NCI-H69 (cell line): ENCODE results near the gene GRIA3.
A peak's percentile ranks its signal among the peaks of the same experiment; 100 is the strongest.

Experiments
- DNase-seq: peaks from one replicate; lab custom pipeline; 2025; lab: John Stamatoyannopoulos, UW

Gene GRIA3

DNA sequence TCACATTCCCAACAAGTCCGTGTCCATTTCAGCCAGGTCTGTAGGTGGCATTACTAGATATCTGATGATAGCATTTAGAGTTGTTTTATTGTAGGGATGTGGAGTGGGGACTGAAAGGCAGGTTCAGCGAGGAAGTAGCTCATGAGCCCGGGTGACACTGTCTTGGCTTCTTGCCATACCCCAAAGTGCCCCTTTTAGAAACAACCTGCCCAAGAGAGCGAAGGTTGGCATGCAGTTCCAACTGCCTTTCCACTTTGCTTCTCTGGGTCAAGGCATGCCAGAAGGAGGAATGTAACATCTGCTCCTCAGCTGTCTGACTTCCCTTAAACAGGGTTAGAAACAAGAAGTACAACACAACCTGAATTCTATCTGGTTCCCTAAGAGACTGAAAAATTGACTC lies 9.0 kb downstream of the GRIA3 start:
- no peak for DNase-seq

DNA sequence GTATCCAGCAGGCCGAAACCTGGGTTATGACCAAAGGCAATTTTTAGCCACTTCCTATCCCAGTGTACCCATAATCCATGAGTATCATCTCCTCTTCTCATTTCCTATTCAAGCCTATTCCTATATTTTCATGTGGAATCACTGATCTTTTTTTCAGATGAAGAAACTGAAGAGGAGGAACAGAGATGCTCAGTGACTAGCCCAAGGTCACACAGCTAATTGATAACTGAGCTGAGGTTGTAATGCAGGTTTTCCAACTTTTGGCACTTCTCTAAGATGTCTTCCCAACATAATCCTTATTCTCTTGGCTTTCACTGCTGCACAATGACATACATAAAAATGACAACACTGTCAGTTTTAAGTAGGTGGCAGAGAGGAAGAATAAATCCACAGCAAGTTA lies 15.3 kb downstream of the GRIA3 start:
- no peak for DNase-seq

DNA sequence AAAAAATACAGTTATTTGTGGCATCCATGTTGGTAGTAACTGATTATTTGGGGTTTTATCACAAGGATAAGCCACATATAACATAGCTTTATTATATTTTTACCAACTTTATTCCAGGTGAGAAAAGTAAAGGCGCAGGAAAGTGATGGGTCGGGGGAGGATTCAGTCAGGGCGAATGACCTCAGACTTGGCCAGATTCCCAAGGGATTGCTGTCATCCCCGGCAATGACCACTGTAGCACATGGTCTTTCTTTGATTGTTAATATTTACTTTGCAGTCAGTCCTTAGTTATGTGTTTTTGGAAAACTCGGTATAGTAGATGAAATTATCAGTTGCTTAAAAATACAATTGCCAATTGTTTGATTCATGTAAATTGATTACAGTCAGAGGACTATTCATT lies 17.6 kb downstream of the GRIA3 start:
- DNase-seq = peak; percentile 21

DNA sequence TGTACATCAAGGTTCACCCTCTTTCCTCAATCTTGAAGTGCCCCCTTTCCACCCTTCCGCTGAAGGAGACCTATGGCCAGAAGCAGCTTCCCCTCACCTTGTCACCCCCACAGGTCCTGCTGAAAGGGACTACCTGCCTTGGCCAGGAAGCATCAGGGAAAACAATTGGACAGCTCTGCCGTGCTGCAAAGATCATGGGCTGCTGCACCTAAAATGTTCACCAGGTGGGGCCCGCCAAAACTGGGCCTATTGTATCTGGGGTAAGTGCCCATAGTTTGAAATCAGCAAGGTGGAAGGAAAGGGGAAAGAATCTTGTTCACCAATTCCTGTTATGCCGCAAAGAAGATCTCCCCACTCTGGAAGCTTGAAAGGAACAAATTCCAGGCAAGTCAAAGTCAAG lies 18.4 kb downstream of the GRIA3 start:
- DNase-seq = no peak

DNA sequence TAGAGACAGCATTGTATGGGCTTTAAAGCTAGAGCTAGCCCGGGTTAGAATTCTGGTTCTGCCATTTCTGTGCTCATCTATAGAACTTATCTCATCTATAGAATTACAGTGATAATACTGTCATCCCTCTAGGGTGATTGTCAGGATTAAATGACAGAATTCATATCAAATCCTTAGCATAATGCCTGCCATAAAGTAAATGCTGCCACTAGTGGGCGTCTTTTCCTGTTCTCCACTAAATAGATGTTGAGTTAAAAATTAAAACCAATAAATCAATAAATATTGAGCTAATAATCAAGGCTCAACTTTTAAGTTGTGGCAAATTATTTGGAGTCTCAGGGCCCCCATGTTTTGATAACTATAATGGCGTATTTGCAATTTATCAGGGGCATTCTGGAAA lies 19.7 kb downstream of the GRIA3 start:
- DNase-seq = no peak

DNA sequence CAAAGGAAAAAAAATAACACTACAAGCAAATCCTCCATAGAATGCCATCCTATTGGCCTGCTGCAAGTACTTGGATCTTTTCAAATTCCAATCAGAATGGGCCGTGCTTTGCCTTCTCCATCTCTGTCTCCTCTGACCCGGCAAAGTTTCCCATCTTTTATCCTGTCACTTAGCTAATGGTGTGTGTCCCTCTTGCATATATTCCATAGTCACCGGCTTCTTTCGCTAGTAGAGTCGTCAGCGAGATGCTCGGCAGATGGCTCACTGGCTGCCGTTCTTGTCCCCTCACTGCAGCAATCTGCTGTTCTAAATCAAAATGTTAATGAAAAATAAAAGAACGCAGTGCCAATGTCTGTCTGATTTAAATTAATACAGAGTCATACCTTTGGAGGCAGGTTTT lies 22.1 kb downstream of the GRIA3 start:
- DNase-seq = no peak

DNA sequence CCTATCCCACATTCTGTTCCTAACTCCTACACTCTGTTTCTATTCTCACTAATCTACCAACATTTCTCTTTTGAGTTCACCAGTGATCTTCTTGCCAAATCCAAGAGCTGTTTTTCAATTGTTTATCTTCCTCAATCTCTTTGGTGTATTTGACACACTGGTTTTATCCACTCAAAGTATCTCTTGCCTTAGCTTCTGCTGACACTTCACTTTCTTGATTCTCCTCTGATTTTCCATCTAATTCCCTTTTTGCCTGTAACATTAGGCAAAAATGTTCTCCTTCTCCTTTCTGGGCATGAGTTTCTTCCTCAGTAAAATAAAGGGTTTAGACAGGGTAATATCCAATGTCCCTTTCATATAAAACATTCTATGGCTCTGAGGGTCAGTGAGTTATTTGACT lies 26.2 kb downstream of the GRIA3 start:
- no peak for DNase-seq

DNA sequence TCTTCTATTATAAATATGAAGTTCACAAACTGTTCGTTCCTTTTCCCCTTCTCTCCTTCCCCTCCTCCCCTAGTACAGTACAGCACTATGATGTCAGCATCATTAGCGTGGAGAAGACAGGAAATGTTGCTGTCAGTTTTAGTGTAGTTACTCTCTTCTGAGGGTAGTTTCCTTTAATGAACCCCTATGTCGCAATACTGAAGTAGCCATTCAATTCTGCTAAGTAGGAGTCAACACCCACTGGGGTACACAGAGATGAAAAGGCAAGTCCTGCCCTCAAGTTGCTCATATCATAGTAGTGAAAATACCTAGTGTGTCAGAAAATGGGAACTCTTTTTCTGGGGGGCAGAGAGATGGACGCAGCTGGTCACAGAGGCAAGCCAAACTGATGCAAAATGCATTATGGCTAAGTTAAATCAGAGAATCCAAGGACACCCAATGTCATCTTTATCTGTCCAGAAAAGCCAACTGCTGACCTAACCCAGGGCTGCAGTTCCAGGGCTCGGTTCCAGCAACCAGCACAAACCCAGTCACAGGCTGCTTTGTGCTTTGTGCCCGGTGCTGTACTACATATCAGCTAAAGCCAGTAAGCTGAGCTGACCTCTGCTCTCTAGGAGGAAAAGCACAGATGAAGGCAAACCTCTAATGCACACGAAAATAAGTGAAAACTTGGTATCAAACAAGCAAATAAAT lies 31.5 kb downstream of the GRIA3 start:
- DNase-seq = peak; percentile 7

DNA sequence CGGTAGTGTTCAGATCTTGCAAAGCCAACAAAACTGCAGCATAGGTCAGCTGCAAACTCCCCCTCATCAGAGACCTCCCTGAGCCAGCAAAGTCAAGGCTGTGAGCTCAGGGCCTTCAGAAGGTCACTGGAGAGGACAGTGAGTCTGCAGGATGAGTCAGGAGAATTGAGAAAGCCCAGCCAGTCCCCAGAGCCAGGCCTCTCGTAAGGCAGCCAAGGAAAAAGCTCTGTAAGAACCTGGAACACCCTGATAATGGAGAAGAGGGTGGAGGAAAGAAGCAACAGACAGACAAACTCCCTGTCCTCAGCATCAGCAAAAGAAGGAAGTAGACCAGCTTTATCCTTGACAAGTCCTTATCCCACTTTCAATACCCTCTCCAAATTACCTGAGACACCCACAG lies 33.0 kb downstream of the GRIA3 start:
- DNase-seq = no peak

DNA sequence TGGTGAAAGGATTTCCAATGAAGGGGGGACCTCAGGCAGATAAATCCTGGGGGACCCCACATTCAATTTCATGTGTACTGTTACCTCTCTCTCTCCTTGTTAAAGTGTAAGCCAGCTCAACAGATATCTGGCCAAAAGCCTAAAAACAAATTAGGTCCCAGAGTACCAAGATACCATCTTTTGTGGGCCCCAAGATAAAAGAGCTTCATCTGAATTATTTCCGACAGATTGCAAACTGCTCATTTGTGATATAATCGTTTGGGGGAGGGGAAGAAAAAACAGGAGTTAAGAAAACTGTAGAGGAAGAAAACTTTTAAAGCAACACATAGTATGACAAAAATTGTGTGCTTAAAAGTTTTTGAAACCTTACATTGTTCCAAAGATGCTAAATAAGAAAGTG lies 33.6 kb downstream of the GRIA3 start:
- no peak for DNase-seq

DNA sequence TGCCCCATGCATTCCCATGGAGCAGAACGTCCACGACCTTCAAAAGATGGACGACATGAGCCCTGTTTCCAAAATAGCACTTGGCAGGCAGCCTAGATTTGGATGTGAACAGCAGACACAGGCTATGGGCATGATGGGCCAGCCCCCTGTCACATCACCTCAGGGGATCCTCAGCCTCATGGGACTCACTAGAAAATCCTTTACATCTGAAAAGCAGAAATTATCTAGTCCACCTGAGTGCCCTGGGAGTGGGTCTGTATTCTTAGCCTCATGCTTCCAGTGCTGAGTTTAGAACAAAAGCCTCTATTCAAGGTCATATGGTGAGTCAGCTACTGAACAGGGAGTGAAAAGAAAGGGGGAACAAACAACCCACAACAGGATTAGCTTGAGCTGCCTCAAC lies 35.8 kb downstream of the GRIA3 start:
- peak; percentile 47 for DNase-seq

DNA sequence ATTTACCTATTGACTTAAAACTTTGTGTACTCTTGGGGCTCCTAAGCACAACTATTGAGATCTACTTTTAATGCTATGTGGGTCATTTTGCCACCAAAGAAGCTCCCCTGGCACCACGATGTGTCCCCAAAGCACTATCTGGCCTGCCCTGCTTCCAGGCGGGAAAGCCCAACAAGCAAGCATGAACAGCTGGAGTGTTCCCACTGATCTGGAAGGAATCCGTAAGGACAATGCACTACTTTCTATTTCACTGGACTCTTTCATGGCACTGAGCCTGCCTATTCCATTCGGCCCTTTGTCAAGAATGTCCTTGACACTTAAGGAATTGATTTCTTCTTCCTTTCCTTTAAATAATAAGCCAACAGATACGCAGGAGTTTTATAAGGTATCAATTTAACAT lies 38.8 kb downstream of the GRIA3 start:
- no peak for DNase-seq

DNA sequence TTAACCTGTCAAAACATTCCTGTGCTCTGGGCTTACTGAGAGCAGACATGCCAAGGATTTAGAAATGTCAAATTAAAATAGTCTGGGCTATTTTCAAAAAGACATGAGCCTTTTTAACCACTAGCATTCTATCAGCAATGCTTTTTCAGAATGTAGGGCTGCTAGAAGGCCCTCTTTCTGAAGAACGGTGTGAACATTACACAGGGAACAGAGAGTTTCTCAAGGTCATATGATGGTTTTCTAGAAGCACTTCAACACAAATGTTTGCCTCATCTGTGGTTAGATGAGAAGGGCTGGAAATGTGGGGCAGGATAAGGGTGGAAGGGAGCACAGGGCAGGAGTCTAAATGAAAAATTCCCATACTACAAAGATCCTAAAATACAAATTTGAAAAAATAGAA lies 39.3 kb downstream of the GRIA3 start:
- no peak for DNase-seq

DNA sequence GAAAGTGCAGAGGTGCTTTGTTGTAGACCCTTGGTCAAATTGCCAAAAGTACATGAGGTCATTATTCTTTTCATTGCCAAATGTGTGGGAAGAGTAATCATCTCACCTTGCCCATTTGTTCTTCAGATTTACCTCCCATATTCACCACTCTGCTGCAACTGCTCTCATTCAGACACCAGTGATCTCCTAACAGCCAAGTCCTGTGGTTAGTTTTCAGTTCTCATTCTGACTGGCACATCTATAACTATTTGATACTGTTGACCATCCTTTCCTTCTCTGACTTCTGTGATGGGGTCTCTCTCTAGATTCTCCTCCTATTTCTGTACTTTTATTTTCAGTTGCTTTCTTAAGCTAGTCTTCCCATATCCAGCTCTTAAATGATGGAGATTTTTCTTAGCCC lies 39.8 kb downstream of the GRIA3 start:
- no peak for DNase-seq

DNA sequence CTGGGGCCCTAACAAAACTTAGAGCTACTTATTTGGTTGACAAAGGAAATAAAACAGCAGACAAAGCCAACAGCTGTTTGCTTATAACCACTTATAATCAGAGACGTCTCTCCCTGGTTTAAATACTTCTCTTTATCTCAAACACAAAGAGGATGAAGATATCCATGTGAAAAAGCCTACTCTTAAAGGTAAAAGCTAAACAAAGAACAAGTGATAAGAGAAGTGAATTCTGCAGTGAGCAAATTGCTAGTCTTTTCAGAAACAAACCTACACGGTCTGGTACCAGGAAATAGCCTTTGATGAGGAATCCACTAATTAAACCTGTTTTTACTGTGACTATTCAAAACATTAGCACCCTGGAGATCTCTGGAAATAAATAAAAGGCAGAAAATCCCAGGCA lies 46.7 kb downstream of the GRIA3 start:
- peak; percentile 45 for DNase-seq

DNA sequence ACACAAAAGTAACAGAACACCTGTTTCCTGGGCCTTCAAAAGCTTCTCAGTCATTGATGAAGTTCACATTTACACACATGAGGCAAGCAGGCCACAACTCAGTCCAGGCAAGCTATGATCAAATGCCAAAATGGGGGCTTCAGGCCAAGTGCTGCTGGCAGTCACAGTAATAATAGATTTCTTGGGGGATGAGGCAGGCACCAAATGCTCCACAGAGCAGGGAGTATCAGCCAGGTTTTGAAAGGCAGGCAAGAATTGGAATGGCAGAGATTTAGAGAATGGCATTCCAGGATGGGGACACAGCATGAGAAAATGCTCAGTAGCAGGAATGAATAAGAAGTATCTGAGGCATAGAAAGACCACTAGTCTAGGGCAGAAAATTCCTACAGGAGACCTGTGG lies 52.8 kb downstream of the GRIA3 start:
- no peak for DNase-seq

DNA sequence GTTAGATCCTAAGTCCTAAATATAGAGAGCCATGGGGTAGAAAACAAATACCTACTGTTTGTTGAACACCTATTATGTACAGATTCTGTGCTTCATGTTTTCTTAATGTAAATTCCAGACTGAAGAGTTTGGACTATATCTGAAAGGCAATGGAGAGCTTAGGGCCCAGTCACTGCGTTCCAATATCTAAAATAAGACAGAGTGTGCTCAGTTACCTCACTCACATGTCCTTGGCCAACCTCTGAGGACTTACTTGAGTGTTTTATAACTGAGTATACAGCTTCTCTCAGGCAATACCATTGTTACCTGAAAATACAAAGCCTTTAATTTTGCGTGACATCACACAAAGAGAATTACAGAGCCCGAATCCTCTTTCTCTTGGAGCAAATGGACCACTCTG lies 53.2 kb downstream of the GRIA3 start:
- DNase-seq = no peak

DNA sequence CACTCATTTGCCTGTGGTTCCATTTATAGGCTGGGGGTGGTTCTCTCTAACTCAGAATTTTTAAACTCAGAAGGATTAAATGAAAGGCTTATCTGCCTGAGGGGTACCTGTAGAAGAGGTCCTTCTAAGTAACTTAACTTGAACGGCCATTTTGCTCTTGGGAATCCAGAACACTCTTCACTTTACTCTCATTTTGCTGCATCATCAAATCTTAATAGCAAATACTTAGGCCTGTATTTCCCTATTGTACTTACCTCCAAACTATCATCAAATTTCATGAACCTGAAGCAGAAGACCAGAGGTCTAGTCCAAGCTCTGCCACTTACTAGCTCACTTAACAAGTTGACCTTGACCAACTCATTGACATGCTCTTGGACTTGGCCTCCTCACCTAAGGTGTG lies 70.4 kb downstream of the GRIA3 start:
- DNase-seq = no peak

DNA sequence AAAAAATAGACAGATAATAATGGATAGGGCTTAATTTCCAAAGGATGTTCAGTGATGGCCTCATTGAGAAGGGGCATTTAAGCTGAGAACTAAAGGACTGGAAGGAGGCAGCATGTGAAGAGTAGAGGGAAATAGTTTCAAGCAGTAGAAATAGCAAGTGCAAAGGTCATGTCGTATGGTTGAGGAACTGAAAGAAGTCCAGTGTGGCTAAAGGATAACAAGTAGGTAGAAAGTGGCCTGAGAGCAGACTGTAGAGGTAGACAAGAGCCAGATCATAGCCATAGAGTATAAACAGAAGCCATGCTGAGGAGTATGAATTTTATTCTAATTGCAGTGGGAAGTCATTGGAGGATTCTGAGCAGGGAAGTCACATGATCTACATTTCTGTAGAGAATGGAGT lies 72.3 kb downstream of the GRIA3 start:
- no peak for DNase-seq

DNA sequence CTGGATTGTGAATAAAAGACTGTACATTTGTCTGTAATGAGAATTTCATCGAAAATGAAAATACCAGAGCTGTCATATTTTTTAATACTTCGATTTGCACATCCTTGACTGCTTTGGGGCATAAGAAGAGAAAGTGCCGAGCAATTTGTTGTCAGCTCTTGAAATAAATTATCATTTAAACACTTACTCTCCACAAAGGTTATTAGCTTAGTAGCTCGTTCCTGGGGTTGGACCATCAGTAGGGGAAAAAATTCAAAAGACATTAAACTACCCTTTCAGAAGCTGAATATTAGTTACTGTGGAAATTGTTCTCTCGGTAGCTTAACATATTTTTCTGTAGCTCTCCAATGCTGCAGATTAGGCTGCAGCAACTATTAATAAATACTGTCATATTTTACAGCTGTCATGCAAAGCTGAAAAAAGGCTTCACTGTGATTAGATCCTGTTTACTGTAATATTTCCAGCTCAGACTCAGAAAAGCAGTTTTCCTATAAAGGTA lies 76.9 kb downstream of the GRIA3 start:
- no peak for DNase-seq

DNA sequence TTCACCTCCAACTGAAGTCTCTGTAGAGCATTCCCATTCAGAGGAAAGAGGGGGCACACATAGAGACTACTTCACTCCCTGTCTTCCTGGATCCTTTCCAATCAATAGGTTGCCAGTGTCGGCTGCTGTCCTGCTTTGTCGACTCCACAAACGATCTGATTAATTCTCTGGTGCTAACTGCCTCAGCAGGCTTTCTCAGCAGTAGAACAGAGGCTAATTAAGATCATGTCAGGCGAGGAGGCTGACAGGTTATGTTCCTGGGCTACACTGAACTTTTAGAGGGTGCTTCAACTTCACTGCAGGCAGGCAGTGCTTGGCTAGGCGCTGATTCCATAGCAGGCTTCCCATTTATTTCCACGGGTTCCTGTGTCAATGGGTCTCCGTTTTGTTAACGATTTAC lies 79.2 kb downstream of the GRIA3 start:
- peak; percentile 88 for DNase-seq

DNA sequence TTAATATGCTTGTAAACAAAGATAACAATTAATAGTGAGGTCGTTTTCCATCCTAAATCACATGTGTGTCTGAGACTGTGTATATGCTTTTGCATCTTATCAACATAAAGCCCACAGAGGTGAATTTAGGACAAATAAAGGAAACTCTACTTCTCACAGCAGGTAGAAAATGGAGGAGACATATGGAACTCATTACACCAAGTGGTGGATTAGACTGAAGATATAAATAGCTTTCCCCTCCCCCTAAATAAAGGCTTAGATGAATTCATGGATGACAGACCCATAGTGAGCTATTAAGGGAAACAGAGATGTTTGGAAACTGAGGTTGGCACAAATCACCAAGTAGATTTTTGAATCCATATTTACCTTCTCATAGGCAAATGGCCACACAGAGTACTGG lies 79.7 kb downstream of the GRIA3 start:
- peak; percentile 90 for DNase-seq

DNA sequence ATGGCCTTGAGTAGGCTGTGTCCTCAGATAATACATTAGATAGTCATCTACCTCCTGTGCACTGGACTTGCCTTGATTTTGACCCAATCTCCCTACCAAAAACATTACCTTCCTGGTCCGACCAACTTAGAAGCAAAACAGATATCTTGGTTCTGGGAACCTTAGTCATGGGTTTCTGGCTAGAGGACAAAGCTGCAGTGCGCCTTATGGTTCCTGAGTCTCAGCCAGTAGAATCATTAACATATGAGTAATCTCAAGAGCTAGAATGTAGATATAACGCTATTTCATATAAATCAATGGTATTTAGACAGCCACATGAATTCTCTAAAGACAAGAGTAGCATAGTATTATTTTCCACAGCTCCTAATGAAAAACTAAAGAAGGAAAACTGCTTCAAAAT lies 83.1 kb downstream of the GRIA3 start:
- DNase-seq = no peak

DNA sequence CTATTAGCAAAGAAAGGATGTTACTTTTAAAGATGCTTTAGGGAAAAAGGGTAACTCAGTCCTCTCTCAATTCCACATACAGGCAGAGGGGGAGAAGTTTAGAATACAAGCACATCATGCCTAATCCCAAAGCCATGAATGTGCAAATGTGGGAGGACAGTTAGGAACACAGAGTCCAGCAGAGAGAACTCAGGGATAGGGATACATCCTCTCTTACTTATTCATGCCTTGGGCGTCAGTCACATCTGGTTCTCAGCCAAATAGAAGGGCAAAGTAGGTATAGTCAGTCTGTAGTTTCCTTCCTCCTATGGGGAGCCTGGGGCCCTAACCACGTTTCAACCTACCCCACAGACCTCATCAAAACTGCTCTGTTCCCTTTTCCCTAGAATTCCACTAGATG lies 87.8 kb downstream of the GRIA3 start:
- no peak for DNase-seq

DNA sequence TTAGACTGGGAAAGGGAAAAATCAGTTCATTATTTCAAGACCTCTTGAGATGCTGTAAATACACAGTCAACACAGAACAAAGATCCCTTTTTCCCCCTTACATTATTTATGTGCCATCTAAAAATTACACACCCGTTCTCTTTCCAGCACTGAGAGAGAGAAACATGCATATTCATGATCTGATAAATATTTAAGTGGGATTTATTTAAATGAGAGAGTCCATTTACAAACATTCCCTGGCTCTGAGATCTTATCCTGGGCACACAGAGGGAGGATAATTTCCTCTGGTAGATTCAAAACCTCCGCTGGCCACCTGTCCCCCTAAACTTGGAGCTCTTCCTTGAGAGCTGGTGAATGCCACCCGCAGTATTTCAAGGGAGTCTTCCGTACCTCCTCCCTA lies 88.6 kb downstream of the GRIA3 start:
- no peak for DNase-seq
